Astrocyte (in vitro differentiated cells and primary cell): ENCODE results near the gene NGFR.

Experiments used
- EZH2 ChIP-seq: IDR thresholded peaks from 2 replicates; pipeline ENCODE4 v1.6.1; 2012; ENCODE audit warnings: mild to moderate bottlenecking, low read length, inconsistent platforms; ENCODE audit not compliant: insufficient read depth
- TF ChIP-seq, protein P1 (sequence below): IDR thresholded peaks from 2 replicates; pipeline ENCODE4 v1.5.1; 2011; ENCODE audit warnings: low read depth, mild to moderate bottlenecking, inconsistent platforms, low read length, moderate library complexity; ENCODE audit not compliant: insufficient read depth

DNA sequence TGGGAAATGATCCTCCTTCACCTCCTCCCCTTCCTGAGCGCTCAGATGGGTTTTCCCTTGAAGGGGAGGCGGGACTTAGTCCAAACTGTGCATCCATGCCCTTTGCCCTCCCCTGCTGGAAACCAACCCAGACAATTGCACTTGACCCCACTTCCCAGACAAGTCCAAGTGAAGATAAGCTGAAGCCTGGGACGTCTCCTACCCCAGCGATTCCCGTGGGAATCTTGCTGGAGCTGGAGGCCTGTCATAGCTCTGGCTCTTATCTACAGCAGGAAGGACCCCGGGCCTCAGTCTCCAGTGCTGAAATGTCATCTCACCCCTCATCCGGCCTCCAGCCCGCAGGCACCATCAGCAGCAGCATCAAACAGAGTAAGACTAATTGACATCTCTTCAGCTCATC, 6.5 kb upstream of the NGFR start:
- TF ChIP-seq, protein P1, sequence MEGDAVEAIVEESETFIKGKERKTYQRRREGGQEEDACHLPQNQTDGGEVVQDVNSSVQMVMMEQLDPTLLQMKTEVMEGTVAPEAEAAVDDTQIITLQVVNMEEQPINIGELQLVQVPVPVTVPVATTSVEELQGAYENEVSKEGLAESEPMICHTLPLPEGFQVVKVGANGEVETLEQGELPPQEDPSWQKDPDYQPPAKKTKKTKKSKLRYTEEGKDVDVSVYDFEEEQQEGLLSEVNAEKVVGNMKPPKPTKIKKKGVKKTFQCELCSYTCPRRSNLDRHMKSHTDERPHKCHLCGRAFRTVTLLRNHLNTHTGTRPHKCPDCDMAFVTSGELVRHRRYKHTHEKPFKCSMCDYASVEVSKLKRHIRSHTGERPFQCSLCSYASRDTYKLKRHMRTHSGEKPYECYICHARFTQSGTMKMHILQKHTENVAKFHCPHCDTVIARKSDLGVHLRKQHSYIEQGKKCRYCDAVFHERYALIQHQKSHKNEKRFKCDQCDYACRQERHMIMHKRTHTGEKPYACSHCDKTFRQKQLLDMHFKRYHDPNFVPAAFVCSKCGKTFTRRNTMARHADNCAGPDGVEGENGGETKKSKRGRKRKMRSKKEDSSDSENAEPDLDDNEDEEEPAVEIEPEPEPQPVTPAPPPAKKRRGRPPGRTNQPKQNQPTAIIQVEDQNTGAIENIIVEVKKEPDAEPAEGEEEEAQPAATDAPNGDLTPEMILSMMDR: no peak
- no peak for TF ChIP-seq EZH2
